Ascending aorta (tissue), 2 donors: ENCODE results near the gene DNAJC17. TPM values are rescaled to one million over a fixed set of nuclear protein-coding genes. Genes with fewer than 3 reads are reported as not detected.

Experiments used
- DNase-seq, 2 donors: peaks; one replicate each; pipeline ENCODE4 v3.0.0-alpha.2; 2019; ENCODE audit warnings: low spot score in 2 of 2
- H3K27ac ChIP-seq, 2 donors: fragments of 200-600 bp; sonication (generic); one replicate each; pipeline ENCODE4 v1.5.1; 2016 to 2017; ENCODE audit warnings: mild to moderate bottlenecking in 1 of 2
- H3K27me3 ChIP-seq: fragments of 200-600 bp; sonication (generic); one replicate; pipeline ENCODE4 v1.5.1; 2017
- H3K36me3 ChIP-seq, 2 donors: fragments of 200-600 bp; sonication (generic); one replicate each; pipeline ENCODE4 v1.5.1; 2016
- H3K4me1 ChIP-seq, 2 donors: fragments of 200-600 bp; sonication (generic); one replicate each; pipeline ENCODE4 v1.5.1; 2016 to 2017; ENCODE audit warnings: mild to moderate bottlenecking in 1 of 2
- H3K4me3 ChIP-seq, 2 donors: fragments of 200-600 bp; sonication (generic); one replicate each; pipeline ENCODE4 v1.5.1; 2016 to 2017; ENCODE audit warnings: mild to moderate bottlenecking in 1 of 2
- H3K9me3 ChIP-seq, 2 donors: fragments of 200-600 bp; sonication (generic); one replicate each; pipeline ENCODE4 v1.5.1; 2016
- intact Hi-C: fragments of 100-400 bp; cut with DNase I; formaldehyde crosslinking; loops from one replicate; pipeline ENCODE4 v1.15.1; 2023
- total RNA-seq: library from RNA; depleted of rRNA; stranded (reverse); fragments of >200 nt; gene quantifications from one replicate; pipeline ENCODE4 v1.1.0, GENCODE V29; 2016
- TF ChIP-seq, protein P1 (sequence below), 3 experiments: fragments of 200-600 bp in 2 of 3; fragments of 450-650 bp in 1 of 3; sonication (generic) in 2 of 3; IDR thresholded peaks; one replicate each; pipeline ENCODE4 v1.5.1; 2016 to 2019; ENCODE audit warnings: antibody characterized with exemption in 3 of 3, mild to moderate bottlenecking in 1 of 3, moderate library complexity in 1 of 3

The DNAJC17 gene
- total RNA-seq, 1 donor from 2014 or later = 26.2 TPM

DNA sequence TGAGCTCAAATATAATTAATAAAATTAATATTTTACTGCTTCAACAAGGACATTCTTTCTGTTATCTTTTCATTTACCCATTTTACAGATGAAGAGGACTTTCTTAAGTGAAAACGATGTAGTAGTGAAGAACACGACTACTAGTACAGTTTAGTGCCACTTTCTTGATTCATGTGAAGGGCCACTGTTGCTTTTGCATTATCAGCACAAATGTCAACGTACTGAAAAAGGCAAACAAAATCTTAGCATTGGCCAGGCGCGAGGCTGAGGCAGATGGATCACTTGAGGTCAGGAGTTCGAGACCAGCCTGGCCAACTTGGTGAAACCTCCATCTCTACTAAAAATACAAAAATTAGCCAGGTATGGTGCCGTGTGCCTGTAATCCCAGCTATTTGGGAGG, 11.8 kb upstream of the DNAJC17 start:
- Histone ChIP-seq H3K27me3 (no peaks in the 10 kb centered on the region), H3K27ac (no peak overlapping the region), H3K4me3 (no peak overlapping the region), H3K36me3 (no peaks in the 10 kb centered on the region), H3K4me1 (no peaks in the 10 kb centered on the region), H3K9me3 (no peaks in the 10 kb centered on the region)
- DNase-seq = no peak
- TF ChIP-seq, protein P1, sequence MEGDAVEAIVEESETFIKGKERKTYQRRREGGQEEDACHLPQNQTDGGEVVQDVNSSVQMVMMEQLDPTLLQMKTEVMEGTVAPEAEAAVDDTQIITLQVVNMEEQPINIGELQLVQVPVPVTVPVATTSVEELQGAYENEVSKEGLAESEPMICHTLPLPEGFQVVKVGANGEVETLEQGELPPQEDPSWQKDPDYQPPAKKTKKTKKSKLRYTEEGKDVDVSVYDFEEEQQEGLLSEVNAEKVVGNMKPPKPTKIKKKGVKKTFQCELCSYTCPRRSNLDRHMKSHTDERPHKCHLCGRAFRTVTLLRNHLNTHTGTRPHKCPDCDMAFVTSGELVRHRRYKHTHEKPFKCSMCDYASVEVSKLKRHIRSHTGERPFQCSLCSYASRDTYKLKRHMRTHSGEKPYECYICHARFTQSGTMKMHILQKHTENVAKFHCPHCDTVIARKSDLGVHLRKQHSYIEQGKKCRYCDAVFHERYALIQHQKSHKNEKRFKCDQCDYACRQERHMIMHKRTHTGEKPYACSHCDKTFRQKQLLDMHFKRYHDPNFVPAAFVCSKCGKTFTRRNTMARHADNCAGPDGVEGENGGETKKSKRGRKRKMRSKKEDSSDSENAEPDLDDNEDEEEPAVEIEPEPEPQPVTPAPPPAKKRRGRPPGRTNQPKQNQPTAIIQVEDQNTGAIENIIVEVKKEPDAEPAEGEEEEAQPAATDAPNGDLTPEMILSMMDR (IDR thresholded peaks at IDR 0.05) = no peak
- intact Hi-C loops = no loop called here

DNA sequence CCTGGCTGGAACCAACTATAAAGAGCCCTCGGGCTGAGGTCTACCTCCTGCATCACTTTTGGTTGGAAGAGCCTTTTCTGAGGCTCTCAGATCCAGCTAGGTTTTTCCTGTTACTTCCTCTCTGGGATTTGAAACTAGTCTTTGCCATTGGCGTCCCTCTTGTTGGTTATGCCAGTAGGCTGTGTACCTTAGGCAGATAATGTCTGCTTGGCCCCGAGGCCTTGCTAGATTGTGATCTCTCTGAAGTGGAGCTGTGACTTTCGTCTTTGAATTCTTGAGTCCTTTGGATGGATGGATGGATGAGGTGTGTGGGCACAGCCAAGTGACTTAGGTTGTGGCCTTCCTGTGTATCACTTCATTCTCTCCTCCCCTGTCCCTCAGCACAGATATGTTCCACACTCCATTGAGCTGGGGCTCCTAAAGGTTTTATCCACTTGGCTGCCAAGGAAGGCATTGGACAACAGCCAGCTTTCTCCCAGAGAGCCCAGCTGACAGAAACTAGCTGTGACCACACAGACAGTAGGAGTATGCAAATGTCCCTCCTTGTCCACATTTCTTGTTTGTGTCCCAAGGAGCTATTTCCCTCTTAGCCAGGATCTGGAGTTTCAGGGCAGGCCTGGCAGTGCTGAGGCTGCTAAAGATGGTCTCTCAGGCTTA, 7.9 kb upstream of the DNAJC17 start:
- DNase-seq = no peak
- H3K36me3 ChIP-seq = peaks cover 0 to 15% of the 10 kb centered on the region in 2 donors
- intact Hi-C loops = no loop called here
- TF ChIP-seq, protein P1 (IDR thresholded peaks at IDR 0.05) = no peak
- no peaks in the 10 kb centered on the region for H3K27me3 ChIP-seq
- no peak overlapping the region for H3K4me3 ChIP-seq
- H3K27ac ChIP-seq = no peak overlapping the region
- H3K9me3 ChIP-seq = no peaks in the 10 kb centered on the region
- no peaks in the 10 kb centered on the region for H3K4me1 ChIP-seq

DNA sequence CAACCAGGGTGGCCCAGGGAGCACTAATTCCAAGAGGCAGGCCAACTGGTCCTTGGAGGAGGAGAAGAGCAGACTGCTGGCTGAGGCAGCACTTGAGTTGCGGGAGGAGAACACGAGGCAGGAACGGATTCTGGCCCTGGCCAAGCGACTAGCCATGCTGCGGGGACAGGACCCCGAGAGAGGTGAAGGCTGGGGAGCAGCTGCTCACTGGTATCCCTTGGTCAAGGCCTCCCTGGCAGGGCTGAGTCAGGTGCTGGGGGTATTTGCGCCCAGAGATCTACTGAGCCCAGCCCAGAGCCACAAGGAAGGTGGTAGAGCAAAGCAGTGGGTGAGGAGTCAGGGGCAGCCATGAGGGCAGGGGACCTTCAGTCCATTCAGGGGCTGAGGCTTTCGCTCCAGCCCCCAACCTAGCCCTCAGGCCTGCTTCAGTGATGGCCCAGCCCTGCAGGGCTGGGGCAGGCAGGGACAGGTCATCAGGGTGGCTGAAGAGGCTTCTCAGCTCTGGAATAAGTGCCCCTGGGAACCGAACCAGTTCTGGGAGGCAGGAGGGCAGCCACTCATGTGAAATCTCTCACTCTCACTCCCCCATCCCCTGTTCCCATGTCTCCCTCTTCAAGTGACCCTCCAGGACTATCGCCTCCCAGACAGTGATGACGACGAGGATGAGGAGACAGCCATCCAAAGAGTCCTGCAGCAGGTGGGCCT, 5.6 kb upstream of the DNAJC17 start:
- Histone ChIP-seq H3K27ac (no peak overlapping the region), H3K4me3 (no peak overlapping the region), H3K9me3 (no peaks in the 10 kb centered on the region), H3K4me1 (peaks cover 0 to 9% of the 10 kb centered on the region in 2 donors), H3K36me3 (peaks cover 0 to 19% of the 10 kb centered on the region in 2 donors), H3K27me3 (no peaks in the 10 kb centered on the region)
- intact Hi-C loops = no loop called here
- TF ChIP-seq, protein P1 (IDR thresholded peaks at IDR 0.05) = no peak
- DNase-seq = no peak

DNA sequence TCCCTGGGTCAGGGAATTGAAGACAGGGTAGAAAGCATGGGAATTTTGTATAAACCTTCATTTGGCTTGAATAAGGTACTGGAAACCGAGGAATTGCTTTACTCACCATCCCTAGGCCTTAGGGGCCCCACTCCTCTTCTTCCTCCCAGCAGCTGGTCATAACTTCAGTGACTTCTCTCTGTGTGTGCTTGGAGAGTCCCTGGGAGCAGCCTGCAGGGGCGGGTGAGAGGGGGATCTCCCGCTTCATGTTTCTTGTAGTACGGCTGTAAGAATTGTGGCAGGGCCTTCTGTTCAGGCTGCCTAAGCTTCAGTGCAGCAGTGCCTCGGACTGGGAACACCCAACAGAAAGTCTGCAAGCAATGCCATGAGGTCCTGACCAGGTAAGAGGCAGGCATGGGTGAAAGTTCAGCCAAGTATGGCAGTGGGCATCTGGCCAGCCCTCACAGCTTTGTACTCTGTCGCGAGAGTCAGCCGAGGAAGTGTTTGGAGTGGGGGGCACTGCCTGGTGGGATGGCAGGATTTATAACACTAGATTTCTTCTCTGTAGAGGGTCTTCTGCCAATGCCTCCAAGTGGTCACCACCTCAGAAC, 1.7 kb upstream of the DNAJC17 start:
- intact Hi-C loops = loop anchor here (5.0 kb wide), 1 partner anchor 117 kb away; no protein-coding TSS in a partner anchor
- no peak for DNase-seq

DNA sequence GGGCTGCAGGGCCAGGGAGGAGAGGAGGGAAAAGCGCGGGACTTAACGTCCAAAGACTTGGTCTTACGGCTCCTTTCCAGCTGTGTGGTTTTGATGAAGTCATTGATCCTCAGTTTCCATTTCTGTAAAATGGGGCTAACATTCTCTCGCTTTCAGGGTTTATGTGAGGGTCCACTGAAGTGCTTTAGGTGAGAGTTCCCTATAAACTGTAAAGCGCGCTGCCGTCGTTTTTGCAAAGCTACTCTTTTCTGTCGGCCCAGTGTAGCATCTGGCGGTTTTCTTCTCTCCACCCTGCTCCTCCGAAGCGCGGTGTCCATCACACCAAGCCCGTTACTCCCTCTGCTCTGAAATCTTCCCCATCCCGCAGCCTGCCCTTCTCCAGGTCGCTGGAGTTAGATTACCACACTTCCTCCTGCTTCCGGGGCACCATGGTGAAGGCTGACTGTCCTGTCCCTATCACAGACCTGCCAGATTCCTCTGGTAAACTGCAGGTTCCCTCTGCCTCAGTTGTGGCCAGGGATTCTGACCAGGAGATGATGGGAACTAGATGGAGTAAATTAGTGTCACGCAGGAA, 702 bp upstream of the DNAJC17 start:
- intact Hi-C loops = loop anchor here (1.0 to 5.0 kb wide), 3 partner anchors 53 to 116 kb away; partner anchors contain the start of genes RMDN3 and VPS18
- Histone ChIP-seq H3K36me3 (peaks cover 0 to 17% of the 10 kb centered on the region in 2 donors), H3K4me1 (peaks cover 0 to 18% of the 10 kb centered on the region in 2 donors), H3K9me3 (no peaks in the 10 kb centered on the region), H3K27ac (no peak overlapping the region), H3K4me3 (peak overlapping the region; percentile 77 to 88), H3K27me3 (no peaks in the 10 kb centered on the region)
- TF ChIP-seq, protein P1 (IDR thresholded peaks at IDR 0.05) = no peak
- no peak for DNase-seq

More for the DNA sequence above, 1.7 kb upstream of the DNAJC17 start:
- Histone ChIP-seq H3K4me3 (no peak overlapping the region), H3K27ac (no peak overlapping the region), H3K27me3 (no peaks in the 10 kb centered on the region), H3K4me1 (peaks cover 0 to 18% of the 10 kb centered on the region in 2 donors), H3K36me3 (peaks cover 0 to 19% of the 10 kb centered on the region in 2 donors), H3K9me3 (no peaks in the 10 kb centered on the region)
- TF ChIP-seq, protein P1 (IDR thresholded peaks at IDR 0.05) = no peak
